Measurements from ENCODE around the gene KIAA1755.

GRCh38 chr20:38260378-38261053, at the start of gene KIAA1755:
- TF ChIP-seq, protein P1, sequence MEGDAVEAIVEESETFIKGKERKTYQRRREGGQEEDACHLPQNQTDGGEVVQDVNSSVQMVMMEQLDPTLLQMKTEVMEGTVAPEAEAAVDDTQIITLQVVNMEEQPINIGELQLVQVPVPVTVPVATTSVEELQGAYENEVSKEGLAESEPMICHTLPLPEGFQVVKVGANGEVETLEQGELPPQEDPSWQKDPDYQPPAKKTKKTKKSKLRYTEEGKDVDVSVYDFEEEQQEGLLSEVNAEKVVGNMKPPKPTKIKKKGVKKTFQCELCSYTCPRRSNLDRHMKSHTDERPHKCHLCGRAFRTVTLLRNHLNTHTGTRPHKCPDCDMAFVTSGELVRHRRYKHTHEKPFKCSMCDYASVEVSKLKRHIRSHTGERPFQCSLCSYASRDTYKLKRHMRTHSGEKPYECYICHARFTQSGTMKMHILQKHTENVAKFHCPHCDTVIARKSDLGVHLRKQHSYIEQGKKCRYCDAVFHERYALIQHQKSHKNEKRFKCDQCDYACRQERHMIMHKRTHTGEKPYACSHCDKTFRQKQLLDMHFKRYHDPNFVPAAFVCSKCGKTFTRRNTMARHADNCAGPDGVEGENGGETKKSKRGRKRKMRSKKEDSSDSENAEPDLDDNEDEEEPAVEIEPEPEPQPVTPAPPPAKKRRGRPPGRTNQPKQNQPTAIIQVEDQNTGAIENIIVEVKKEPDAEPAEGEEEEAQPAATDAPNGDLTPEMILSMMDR (IDR thresholded peaks at IDR 0.05) = no peak
- TF ChIP-seq POLR2A (IDR thresholded peaks at IDR 0.05) = no peak

All from tibial nerve (tissue), 3 donors.